IPS DF 19.7 (cell line): Measurements from ENCODE around the gene CEACAM21.
"Not testable (repeated sequence)": the region's sequence is repeated elsewhere in the genome, so short reads cannot be mapped to it uniquely, and the experiment has no call there.

Experiments
- DNase-seq: peaks from one replicate; pipeline ENCODE4 v3.0.0-alpha.2; 2013; ENCODE audit warnings: low read depth, low spot score

Gene CEACAM21

DNA sequence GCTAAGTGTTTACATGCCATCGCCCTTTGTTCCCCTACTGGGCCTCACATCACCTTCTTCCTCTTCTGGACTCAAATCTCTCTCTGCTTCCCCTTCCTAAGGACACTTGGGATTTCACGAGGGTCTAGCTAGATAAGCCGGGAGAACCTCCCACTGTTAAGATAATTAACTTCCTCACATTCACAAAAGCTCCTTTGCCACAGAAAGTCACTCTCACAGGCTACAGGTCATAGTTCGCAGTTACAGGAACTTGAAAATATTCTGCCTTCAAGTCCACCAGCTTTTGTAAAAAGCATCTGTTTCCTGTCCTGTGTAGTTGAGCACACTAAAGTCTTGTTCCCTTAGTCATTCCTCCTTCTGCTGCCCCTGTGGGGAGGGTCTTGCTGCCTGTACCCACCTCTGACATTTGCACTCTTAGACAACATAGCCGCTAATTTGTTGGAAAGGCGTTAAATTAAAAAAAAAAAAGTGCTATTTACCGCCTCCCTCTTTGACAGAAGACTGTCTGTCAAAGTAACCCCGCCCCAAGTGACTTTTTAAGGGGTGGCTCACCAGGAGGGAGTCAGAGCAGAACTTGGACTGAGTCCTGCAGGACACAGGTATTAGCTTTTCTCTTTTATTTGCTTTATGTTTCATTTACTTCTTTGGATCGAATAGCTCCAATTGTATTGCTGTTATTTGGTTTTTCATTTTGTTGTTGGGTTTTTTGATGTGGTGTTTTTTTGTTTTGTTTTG lies 26.8 kb upstream of the CEACAM21 start:
- no peak for DNase-seq

DNA sequence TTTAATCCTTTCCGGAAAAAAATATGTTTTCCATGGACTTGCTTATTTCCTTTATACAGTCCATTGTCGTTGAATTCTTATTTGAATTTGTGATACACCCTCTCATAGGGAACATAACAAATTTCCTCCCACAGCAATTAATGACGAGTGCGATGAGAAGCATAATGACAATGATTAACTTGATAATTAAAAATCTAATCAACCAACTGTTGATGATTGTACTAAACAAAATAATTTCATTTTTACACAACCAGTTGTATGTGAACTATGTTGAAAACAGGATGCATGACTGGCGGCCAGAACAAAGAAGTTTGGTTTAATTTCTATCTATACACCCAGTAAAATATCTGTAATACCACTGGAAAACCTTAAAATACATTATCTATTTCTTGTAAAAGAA lies 26.1 kb upstream of the CEACAM21 start:
- no peak for DNase-seq

- DNase-seq, result no peak
Measured at GRCh38 chr19:41551212-41551610, 24.8 kb upstream of the CEACAM21 start.

DNA sequence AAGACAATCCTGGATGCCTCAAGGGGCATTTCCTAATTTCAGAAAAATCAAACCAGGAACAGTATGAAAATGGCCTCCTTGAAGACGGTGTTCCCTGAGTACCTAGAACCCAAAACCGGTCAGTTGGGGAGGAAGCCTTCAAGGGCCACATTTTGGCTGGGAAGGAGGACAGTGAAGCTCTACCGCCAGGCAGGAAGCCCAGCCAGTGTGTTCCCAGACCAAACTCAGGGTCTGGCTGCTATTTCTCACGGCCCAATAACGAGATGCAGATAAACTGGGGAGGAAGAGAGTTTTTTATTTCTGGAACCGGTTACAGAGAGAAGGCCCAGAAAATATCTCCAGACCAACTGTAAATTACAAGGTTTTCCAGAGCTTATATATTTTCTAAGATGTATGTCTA lies 24.3 kb upstream of the CEACAM21 start:
- DNase-seq, result no peak

- no peak for DNase-seq
Measured at GRCh38 chr19:41552558-41552957, 23.4 kb upstream of the CEACAM21 start.

GRCh38 chr19:41553804-41554203 lies 22.2 kb upstream of the CEACAM21 start:
- DNase-seq, result no peak

DNA sequence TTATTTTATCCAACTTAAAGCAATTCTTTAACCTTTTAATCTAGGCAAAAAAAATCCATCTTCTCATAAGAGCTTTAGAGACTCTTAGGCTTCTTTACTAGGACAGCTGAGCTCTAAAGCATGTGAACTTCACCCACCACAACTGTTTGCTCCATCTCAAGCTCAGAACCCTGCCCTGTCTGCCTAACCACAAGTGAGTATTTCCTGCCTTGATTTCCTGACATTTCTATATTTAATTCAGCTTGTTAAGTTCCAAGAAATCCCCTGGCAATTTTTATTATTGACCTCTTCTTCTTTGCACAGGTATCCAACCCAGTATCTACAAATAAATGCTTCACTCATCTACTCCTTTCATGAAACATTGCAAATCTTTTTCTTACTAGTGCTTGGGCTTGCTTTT lies 21.1 kb upstream of the CEACAM21 start:
- no peak for DNase-seq

- no peak for DNase-seq
Measured at GRCh38 chr19:41555748-41556147, 20.2 kb upstream of the CEACAM21 start.

DNA sequence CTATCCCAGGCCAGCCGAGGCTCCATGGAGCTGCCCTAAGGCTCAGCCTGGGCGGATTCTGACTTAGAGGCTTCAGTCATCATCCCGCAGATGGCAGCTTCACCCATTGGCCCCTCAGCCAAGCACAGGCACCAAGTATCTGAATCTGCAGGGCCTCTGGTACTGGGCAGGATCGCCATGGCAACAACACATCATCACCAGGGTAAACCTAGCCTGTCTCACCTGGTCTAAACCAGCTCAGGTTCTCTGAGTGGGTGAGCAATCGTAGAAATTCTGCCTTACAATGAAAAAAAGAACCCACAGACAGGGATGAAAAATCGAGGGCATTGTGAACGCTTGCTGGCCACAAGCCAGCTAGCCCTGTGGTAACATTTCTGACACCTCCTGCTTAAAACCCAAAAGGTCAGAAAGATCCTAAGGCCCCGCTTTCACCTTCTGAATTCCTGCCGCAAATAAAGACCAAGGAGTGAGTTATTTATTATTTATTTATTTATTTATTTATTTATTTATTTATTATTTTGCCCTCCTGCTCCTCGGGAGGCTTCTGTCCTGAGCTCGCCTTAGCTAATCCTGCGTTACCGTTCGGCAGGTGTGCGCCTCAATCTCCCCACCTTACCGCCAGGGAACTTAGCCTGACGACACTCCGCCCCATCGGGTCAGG lies 12.0 kb upstream of the CEACAM21 start:
- no peak for DNase-seq

DNA sequence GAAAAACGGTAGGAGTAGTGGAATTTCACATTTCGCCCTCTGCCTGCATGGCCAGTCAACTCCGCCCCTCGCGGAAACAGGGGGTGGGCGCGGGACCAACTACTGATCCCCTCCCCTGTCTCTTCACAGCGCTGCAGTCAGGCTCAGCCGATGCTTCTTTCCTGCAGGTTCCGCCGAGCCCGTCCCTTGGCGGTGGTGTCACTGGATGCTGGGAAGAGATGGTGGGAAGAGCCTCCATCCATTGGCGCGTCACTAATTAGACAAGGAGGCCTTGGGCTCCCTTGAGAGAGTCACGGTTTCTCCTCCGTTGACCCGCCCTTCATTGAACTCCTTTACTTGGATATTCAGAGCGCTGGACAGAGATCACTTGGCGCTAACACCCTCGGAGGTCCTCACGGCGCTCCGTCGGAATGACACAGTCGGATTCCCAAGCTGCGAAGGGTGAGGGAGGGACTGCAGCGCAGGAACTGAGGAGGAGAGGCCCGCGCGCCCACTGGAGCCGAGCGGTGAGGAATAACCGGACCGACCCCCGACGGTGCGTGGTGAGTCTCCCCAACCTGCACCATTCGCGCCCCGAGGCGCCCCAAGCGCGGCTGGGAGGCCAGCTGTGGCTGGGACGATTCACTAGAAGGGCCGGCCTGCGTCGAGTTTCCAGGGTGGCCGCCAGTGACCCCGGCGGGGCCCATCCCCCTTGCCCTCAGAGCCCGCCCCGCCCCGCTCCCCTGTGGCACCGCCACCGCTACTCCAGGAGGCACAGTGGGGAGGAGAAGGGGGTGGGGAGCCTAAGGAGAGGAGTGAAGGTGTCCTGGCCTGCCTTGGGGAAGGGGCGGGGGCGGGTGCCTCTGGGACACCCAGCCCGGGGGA lies 11.2 kb upstream of the CEACAM21 start:
- no peak for DNase-seq

GRCh38 chr19:41565379-41565720 lies 10.6 kb upstream of the CEACAM21 start:
- no peak for DNase-seq

DNA sequence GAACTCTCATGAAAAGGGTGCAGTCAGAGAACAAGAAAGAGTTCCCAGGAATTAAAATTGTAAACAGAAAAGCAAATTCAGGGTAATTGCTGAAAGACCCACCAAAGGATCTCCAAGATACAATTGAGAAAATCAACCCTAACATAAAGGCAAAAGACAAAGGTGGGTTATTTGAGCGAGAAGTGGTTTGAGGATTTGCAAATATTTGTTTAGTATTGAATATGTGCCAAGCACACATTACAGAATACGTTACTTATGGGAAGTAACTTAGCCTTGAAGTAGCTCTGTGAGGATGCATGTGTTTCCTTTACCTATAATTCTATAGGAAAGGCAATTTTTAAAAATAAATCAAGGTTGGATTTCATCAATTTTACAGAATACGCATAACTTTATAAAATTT lies 10.0 kb upstream of the CEACAM21 start:
- no peak for DNase-seq

DNA sequence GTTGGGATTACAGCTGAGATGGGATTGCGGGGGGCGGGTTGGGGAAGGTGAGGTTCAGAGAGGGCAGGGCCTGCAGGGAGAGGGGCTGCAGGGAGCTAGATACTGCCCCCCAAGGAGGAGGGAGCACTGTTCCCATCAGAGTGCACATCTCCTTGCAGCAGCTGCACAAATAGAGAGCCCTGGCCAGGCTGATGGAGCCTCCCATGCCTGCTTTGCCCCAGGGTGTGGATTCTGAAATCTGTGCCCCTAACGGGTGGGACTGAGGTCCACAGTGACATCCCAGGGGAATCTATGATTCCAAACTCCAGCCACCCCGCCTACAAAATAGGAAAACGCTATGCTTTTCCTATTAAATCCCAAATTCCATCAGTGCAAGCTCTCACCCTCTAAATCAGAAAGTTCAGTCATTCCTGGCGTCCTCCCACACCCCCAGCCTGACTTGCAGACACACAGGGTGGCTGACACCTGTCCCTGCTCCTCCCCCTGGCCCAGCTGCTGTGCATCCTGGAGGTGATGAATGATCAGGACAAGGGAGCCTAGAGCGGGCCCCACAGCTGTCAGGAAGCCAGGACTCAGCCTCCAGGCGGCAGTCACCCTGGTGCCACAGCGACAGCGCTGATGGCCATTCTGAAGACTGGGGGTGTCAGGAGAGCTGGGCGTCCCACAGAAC lies 6.3 kb upstream of the CEACAM21 start:
- DNase-seq, result no peak

GRCh38 chr19:41570179-41570578 lies 5.8 kb upstream of the CEACAM21 start:
- DNase-seq, result no peak

DNA sequence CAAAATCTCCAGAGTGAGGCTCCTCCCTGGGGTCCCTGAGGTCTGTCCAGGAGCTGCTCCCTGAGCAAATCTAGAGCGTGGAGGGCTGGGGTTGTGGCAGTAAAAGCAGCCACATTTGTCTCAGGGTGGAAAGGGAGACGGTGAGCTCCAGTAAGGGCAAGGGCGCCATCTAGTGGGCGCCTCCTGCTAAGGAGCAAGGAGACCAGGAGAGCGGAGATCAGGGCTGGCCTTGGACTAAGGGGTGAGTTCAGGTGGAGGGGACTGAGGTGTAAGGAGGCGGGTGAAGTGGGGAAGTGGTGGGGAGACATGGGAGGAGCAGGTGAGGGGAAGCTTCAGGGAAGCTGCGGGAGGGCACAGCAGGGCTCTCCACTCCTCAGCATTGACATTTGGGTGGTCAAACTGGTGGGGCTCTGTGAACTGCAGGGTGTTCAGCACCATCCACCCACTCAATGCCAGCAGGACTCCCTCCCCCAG lies 5.3 kb upstream of the CEACAM21 start:
- peak; percentile 45 for DNase-seq

DNA sequence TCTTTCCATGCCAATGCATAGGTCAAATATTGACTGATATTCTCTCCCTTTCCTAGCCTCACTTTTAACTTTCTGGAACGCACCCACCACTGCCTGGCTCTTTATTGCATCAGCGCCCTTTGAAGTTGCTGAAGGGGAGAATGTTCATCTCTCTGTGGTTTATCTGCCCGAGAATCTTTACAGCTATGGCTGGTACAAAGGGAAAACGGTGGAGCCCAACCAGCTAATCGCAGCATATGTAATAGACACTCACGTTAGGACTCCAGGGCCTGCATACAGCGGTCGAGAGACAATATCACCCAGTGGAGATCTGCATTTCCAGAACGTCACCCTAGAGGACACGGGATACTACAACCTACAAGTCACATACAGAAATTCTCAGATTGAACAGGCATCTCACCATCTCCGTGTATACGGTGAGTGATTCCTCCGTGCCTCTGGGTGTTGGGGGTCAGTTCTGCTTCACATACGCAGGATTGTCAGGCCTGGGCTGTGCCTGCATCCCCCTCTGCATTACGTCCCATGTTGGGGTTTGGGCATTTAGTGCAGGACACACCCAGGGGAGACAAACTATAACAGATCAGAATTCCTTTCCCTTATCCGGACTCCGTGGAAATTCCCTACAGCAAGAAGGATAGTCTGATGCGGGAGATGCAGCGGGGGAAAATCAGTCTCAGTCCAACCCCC lies 1.3 kb downstream of the CEACAM21 start:
- DNase-seq, result no peak

- no peak for DNase-seq
Measured at GRCh38 chr19:41577833-41578232, 1.9 kb downstream of the CEACAM21 start.

DNA sequence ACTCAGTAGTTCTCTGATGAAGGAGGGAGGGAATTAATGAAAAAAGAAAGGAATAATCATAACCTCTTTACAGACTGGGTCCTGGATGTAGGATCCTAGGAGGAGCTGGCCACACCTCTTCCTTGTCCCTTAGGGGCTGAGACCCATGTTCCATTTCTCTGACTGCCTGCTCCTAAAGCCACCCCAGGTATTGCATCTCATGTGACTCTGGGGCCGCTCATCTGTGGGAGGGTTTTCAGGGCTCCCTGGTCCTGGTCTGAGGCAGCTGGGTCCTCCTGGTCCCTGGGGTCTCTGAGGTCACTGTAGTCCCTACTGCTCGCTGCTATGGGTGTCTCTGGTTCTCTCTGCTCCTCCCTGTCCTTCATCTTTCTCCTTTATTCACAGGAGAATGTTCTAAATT lies 2.9 kb downstream of the CEACAM21 start:
- DNase-seq, result no peak

GRCh38 chr19:41581068-41581467 lies 5.1 kb downstream of the CEACAM21 start:
- DNase-seq, result not testable (repeated sequence)

DNA sequence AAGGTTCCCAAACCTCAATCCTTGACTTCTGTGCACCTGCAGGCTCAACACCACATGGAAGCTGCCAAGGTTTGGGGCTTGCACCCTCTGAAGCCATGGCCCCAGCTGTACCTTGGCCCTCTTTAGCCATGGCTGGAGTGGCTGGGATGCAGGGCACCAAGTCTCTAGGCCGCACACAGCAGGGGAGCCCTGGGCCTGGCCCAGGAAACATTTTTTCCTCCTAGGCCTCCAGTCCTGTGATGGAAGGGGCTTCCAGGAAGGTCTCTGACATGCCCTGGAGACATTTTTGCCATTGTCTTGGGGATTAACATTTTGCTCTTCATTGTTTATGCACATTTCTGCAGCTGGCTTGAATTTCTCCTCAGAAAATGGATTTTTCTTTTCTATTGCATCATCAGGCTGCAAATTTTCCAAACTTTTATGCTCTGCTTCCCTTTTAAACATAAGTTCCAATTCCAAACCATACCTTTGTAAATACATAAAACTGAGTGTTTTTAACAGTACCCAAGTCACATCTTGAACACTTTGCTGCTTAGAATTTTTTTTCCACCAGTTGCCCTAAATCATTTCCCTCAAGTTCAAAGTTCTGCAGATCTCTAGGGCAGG lies 6.7 kb downstream of the CEACAM21 start:
- DNase-seq, result not testable (repeated sequence)

DNA sequence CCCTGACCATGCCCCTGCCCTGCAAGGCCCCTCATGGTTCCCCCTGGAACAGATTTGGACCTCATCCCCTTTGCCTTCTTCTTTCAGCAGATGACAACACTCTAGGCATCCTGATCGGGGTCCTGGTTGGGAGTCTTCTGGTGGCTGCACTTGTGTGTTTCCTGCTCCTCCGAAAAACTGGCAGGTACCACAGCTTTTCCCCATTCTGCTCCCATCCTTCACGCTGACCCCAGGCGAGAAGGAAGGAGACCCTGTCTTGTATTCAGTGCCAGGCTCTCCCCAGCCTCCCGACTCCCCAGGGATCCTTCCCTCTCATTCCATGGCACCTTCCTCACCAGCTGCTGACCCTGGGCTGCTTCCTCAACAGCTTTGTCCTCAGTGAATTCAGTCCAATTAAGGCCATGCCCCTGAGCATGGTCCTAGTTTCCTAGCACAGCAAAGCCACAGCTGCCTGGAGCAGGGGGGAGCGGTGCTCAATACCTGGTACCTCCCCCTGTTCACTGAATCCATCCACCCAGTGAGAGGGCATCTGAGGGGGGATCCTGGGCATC lies 8.4 kb downstream of the CEACAM21 start:
- no peak for DNase-seq
